HL-60 (cell line): ENCODE measurements around the gene TMEM38A.

Experiments
- POLR2AphosphoS5 ChIP-seq: IDR thresholded peaks from 2 replicates; pipeline ENCODE4 v1.6.1; 2012; ENCODE audit warnings: low read depth
- TF ChIP-seq, protein P1 (sequence below): IDR thresholded peaks from one replicate; pipeline ENCODE4 v1.5.1; 2011; ENCODE audit warnings: low read length, control low read depth, inconsistent platforms; ENCODE audit not compliant: insufficient read depth
- TF ChIP-seq, protein P2 (sequence below): IDR thresholded peaks from 2 replicates; pipeline ENCODE4 v1.6.1; 2012; ENCODE audit warnings: low read depth; ENCODE audit not compliant: insufficient replicate concordance

DNA sequence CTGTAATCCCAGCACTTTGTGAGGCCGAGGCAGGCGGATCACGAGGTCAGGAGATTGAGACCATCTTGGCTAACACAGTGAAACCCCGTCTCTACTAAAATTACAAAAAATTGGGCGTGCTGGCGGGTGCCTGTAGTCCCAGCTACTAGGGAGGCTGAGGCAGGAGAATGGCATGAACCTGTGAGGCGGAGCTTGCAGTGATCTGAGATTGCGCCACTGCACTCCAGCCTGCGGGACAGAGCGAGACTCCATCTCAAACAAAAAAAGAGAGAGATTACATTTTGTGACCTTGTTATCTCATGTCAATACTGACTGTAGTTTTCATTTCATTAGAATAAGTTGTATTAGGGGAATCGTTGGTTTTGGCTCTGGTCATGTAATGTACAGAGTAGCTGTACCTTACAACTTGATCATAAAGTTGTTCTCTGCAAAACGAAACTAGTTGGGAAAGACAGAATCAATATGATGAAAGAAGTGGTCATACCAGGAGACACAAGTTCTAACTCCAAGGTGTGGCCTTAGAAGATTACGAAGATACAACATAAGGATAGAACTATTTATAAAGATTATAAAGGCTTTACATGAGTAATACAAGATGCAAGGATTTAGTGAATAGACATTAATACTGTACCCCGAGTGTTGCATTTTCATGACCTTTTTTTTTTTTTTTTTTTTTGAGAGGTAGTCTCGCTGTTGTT, 15.3 kb downstream of the TMEM38A start:
- TF ChIP-seq, protein P1, sequence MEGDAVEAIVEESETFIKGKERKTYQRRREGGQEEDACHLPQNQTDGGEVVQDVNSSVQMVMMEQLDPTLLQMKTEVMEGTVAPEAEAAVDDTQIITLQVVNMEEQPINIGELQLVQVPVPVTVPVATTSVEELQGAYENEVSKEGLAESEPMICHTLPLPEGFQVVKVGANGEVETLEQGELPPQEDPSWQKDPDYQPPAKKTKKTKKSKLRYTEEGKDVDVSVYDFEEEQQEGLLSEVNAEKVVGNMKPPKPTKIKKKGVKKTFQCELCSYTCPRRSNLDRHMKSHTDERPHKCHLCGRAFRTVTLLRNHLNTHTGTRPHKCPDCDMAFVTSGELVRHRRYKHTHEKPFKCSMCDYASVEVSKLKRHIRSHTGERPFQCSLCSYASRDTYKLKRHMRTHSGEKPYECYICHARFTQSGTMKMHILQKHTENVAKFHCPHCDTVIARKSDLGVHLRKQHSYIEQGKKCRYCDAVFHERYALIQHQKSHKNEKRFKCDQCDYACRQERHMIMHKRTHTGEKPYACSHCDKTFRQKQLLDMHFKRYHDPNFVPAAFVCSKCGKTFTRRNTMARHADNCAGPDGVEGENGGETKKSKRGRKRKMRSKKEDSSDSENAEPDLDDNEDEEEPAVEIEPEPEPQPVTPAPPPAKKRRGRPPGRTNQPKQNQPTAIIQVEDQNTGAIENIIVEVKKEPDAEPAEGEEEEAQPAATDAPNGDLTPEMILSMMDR: no peak
- TF ChIP-seq POLR2AphosphoS5: no peak
- TF ChIP-seq, protein P2, sequence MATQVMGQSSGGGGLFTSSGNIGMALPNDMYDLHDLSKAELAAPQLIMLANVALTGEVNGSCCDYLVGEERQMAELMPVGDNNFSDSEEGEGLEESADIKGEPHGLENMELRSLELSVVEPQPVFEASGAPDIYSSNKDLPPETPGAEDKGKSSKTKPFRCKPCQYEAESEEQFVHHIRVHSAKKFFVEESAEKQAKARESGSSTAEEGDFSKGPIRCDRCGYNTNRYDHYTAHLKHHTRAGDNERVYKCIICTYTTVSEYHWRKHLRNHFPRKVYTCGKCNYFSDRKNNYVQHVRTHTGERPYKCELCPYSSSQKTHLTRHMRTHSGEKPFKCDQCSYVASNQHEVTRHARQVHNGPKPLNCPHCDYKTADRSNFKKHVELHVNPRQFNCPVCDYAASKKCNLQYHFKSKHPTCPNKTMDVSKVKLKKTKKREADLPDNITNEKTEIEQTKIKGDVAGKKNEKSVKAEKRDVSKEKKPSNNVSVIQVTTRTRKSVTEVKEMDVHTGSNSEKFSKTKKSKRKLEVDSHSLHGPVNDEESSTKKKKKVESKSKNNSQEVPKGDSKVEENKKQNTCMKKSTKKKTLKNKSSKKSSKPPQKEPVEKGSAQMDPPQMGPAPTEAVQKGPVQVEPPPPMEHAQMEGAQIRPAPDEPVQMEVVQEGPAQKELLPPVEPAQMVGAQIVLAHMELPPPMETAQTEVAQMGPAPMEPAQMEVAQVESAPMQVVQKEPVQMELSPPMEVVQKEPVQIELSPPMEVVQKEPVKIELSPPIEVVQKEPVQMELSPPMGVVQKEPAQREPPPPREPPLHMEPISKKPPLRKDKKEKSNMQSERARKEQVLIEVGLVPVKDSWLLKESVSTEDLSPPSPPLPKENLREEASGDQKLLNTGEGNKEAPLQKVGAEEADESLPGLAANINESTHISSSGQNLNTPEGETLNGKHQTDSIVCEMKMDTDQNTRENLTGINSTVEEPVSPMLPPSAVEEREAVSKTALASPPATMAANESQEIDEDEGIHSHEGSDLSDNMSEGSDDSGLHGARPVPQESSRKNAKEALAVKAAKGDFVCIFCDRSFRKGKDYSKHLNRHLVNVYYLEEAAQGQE: no peak
